Nephron progenitor cell (in vitro differentiated cells): ENCODE data around the gene BPNT1.
"Not testable (repeated sequence)": the region's sequence is repeated elsewhere in the genome, so short reads cannot be mapped to it uniquely, and the experiment has no call there.

Experiments
- DNase-seq: peaks from one replicate; pipeline ENCODE4 v3.0.0; 2021
- H3K27ac Mint-ChIP-seq: 2 replicates; pipeline ENCODE4 v1.8.0; 2021; ENCODE audit warnings: mild to moderate bottlenecking, moderate library complexity, mixed read lengths
- H3K27me3 Mint-ChIP-seq: 2 replicates; pipeline ENCODE4 v1.8.0; 2021; ENCODE audit warnings: mild to moderate bottlenecking, low read depth, mixed read lengths; ENCODE audit not compliant: poor library complexity
- H3K36me3 Mint-ChIP-seq: 2 replicates; pipeline ENCODE4 v1.8.0; 2021; ENCODE audit warnings: low read depth, mixed read lengths
- H3K4me1 Mint-ChIP-seq: 2 replicates; pipeline ENCODE4 v1.8.0; 2021; ENCODE audit warnings: mixed read lengths
- H3K4me3 Mint-ChIP-seq: 2 replicates; pipeline ENCODE4 v1.8.0; 2021; ENCODE audit warnings: mild to moderate bottlenecking, moderate library complexity, mixed read lengths
- H3K9me3 Mint-ChIP-seq: 2 replicates; pipeline ENCODE4 v1.8.0; 2021; ENCODE audit warnings: mild to moderate bottlenecking, moderate library complexity, mixed read lengths
- TF ChIP-seq, protein P1 (sequence below): fragments of 200-600 bp; sonication (generic); IDR thresholded peaks from 2 replicates; pipeline ENCODE4 v1.5.0; 2021; ENCODE audit warnings: antibody characterized with exemption

The BPNT1 gene

DNA sequence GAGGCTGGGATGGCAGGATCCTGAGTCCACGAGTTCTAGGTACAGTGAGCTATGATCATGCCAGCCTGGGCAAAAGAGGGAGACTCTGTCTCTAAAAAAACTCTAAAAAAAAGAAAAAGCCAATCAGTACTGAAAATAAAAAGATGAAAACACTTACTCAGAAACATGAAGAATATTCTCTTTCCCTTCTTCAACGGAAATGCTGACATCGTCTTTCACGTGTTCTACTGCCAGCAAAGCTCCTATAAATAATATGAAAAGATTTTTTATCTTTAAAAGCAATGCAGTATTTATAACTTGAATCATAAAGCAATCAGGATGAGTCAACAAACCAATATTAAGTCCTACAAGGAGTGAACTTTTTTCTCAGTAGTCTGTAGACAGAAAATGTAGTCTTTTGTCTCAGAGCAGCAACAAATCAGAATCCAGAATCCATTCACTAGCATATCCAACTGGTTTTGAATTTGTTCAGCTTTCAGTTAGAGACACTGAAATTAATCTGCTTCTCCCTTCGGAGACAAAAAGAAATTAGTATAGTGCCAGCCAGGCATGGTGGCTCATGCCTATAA lies 49.5 kb downstream of the BPNT1 start:
- no peak overlapping the region for H3K27ac Mint-ChIP-seq
- no peak for DNase-seq
- no peak overlapping the region for H3K4me3 Mint-ChIP-seq
- H3K9me3 Mint-ChIP-seq, result no peaks in the 10 kb centered on the region
- TF ChIP-seq, protein P1, sequence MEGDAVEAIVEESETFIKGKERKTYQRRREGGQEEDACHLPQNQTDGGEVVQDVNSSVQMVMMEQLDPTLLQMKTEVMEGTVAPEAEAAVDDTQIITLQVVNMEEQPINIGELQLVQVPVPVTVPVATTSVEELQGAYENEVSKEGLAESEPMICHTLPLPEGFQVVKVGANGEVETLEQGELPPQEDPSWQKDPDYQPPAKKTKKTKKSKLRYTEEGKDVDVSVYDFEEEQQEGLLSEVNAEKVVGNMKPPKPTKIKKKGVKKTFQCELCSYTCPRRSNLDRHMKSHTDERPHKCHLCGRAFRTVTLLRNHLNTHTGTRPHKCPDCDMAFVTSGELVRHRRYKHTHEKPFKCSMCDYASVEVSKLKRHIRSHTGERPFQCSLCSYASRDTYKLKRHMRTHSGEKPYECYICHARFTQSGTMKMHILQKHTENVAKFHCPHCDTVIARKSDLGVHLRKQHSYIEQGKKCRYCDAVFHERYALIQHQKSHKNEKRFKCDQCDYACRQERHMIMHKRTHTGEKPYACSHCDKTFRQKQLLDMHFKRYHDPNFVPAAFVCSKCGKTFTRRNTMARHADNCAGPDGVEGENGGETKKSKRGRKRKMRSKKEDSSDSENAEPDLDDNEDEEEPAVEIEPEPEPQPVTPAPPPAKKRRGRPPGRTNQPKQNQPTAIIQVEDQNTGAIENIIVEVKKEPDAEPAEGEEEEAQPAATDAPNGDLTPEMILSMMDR, result no peak
- H3K4me1 Mint-ChIP-seq, result peaks cover 14% of the 10 kb centered on the region
- no peaks in the 10 kb centered on the region for H3K27me3 Mint-ChIP-seq
- H3K36me3 Mint-ChIP-seq, result peaks cover 25% of the 10 kb centered on the region

DNA sequence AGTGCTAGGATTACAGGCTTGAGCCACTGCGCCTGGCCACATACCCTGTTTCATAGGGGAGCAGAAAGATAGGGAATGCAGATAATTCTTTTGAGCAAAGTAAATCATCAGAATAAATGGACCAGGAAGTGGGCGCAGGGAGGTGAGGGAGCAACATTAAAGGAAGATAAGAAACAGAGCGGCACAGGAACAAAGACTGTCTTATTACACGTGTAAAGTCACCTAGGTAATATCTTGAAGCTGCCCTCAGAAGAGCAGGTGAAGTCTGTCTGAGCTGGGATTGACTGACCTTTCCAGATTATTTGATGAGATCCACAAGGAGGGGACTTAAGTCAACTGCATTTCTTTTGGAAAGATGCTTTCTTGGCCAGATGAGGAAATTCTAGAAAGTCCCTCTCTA lies 50.9 kb downstream of the BPNT1 start:
- Mint-ChIP-seq H3K27ac (no peak overlapping the region), H3K4me3 (no peak overlapping the region), H3K9me3 (no peaks in the 10 kb centered on the region), H3K36me3 (peaks cover 32% of the 10 kb centered on the region), H3K4me1 (peaks cover 8% of the 10 kb centered on the region), H3K27me3 (no peaks in the 10 kb centered on the region)
- TF ChIP-seq, protein P1, result no peak
- DNase-seq, result no peak

DNA sequence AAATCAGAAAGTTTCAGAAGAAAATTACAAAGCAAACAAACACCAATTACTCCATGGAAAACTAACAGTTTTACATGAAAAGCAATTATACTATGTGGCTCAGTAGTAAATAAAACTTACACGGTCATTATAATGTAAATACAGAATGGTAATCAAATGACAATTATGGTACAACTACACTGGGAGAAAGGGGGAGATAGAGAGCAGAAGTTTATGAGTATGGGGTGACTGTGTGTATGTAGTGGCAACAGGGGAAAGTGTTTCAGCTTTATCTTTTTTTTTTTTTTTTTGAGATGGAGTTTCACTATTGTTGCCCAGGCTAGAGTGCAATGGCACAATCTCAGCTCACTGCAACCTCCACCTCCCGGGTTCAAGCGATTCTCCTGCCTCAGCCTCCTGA lies 51.8 kb downstream of the BPNT1 start:
- not testable (repeated sequence) for DNase-seq, H3K27me3 Mint-ChIP-seq, H3K27ac Mint-ChIP-seq, H3K4me1 Mint-ChIP-seq, H3K4me3 Mint-ChIP-seq, H3K9me3 Mint-ChIP-seq
- peaks cover 36% of the 10 kb centered on the region for H3K36me3 Mint-ChIP-seq

DNA sequence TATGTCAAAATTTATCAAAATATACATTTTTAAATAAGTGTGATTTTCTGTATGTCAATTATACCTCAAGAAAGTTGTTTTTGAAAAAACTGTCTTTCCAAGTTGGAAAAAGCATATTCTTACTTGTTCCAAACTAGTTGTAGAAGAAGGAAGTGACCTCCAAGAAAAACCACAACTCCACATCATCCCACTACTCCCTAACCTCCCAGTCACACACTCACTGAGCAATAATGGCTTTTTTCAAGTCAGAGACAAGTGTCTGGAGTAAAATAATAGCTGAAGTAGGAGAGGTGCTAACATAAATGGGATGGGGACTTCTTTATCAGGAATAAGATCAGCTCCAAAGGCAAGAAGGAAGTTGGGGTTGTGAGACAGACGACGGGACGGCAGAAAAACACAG lies 56.7 kb downstream of the BPNT1 start:
- Mint-ChIP-seq H3K27ac (no peak overlapping the region), H3K4me1 (no peaks in the 10 kb centered on the region), H3K9me3 (no peaks in the 10 kb centered on the region), H3K27me3 (peaks cover 3% of the 10 kb centered on the region), H3K4me3 (no peak overlapping the region), H3K36me3 (peaks cover 69% of the 10 kb centered on the region)
- DNase-seq, result no peak
- TF ChIP-seq, protein P1, result no peak

DNA sequence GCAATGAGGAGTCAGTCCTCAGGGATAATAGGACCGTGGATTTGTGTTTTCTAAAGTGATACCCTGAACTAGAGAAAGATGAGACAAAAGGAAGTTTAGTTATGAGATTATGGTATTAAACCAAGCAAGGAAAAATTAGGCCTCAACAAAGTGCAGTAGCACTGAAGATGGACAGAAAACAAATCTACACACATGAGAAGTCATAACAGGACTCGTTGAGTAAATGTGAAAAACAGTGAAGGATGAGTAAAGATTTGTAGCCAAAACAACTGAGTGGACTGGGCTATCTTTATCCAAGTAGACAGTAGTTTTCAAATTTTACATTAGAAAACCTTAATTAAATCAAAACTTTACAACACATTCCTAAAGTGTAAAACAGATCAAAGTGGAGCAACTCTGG lies 58.3 kb downstream of the BPNT1 start:
- no peak for DNase-seq
- H3K4me3 Mint-ChIP-seq, result no peak overlapping the region
- no peak overlapping the region for H3K27ac Mint-ChIP-seq
- TF ChIP-seq, protein P1, result no peak
- H3K36me3 Mint-ChIP-seq, result peaks cover 66% of the 10 kb centered on the region
- H3K9me3 Mint-ChIP-seq, result no peaks in the 10 kb centered on the region
- peaks cover 3% of the 10 kb centered on the region for H3K27me3 Mint-ChIP-seq
- no peaks in the 10 kb centered on the region for H3K4me1 Mint-ChIP-seq

DNA sequence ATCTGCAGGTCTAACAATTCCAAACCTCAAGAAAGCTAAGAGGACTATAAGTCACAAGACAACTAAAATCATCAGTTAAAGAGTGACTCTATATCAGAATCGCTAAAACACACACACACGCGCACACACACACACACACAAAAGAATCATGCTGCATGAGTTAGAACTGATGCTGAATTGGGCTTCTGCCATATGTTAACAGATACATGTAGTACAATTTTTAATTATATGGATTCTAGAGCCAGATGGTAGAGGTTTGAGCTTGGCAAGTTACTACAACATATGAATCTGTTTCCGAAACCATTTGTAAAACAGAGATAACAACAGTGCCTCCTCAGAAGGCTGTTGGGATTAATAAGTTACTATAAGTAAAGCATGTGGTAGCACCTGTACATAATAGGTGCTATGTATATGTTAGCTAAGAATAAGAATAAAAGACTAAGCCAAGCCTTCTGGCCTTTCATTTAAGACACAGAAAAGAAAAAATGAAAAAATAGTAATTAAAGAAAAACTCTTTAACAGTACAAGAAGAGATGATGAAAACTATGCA lies 61.2 kb downstream of the BPNT1 start:
- Mint-ChIP-seq H3K27ac (no peak overlapping the region), H3K4me3 (no peak overlapping the region), H3K36me3 (peaks cover 81% of the 10 kb centered on the region), H3K9me3 (no peaks in the 10 kb centered on the region), H3K4me1 (no peaks in the 10 kb centered on the region), H3K27me3 (peaks cover 3% of the 10 kb centered on the region)
- DNase-seq, result no peak
- TF ChIP-seq, protein P1, result no peak
